Astrocyte (in vitro differentiated cells and primary cell): Measurements from ENCODE around the gene H6PD.

Experiments used
- EZH2 ChIP-seq: IDR thresholded peaks from 2 replicates; pipeline ENCODE4 v1.6.1; 2012; ENCODE audit warnings: mild to moderate bottlenecking, low read length, inconsistent platforms; ENCODE audit not compliant: insufficient read depth
- TF ChIP-seq, protein P1 (sequence below): IDR thresholded peaks from 2 replicates; pipeline ENCODE4 v1.5.1; 2011; ENCODE audit warnings: low read depth, mild to moderate bottlenecking, inconsistent platforms, low read length, moderate library complexity; ENCODE audit not compliant: insufficient read depth

DNA sequence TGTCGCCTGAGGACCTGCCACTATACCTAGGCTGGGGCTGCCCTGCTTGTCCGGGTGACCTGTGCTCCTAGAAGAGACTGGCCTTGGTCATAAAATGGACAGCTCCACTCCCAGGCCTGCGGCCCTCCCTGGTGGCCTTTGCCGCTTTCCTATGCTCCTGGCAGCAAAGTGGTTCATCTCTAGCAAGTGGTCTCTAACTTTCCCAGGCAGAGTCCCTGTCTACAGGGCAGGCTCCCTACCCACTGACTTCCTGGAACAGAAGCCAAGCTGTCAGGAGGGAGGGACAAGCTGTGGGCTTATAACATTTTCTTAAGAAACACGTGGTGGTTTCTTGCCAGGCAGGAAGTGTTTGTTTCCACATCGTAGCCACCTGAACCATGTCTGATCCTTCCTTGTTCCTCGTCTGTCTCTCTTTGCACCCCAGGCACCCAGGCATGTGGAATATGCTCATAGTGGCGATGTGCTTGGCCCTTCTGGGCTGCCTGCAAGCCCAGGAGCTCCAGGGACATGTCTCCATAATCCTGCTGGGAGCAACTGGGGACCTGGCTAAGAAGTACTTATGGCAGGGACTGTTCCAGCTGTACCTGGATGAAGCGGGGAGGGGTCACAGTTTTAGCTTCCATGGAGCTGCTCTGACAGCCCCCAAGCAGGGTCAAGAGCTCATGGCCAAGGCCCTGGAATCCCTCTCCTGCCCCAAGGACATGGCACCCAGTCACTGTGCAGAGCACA lies 10.1 kb downstream of the H6PD start:
- TF ChIP-seq, protein P1, sequence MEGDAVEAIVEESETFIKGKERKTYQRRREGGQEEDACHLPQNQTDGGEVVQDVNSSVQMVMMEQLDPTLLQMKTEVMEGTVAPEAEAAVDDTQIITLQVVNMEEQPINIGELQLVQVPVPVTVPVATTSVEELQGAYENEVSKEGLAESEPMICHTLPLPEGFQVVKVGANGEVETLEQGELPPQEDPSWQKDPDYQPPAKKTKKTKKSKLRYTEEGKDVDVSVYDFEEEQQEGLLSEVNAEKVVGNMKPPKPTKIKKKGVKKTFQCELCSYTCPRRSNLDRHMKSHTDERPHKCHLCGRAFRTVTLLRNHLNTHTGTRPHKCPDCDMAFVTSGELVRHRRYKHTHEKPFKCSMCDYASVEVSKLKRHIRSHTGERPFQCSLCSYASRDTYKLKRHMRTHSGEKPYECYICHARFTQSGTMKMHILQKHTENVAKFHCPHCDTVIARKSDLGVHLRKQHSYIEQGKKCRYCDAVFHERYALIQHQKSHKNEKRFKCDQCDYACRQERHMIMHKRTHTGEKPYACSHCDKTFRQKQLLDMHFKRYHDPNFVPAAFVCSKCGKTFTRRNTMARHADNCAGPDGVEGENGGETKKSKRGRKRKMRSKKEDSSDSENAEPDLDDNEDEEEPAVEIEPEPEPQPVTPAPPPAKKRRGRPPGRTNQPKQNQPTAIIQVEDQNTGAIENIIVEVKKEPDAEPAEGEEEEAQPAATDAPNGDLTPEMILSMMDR: no peak
- TF ChIP-seq EZH2: no peak
